ENCODE data around the gene PRRT1B.

The PRRT1B gene

DNA sequence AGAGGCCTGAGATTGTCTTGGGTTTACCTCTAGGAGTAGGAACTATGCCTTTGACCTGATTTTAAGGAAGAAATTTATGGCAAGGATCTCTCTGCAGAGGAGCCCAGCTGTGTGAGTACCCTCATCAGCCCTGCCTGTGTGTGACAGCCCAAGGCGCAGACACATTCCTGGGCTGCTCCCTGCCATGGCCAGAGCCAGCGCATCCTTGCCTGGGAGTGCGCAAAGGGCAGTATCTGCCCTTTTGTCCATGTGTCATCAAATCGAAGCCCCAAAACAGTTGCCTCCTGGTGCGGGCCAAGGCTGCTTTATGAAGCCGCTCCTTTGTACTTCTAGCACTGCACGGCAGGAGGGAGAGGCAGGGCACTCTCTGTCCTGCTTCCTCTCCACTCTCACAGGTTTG is 51.9 kb downstream of the PRRT1B start:
- no peak for DNase-seq

DNA sequence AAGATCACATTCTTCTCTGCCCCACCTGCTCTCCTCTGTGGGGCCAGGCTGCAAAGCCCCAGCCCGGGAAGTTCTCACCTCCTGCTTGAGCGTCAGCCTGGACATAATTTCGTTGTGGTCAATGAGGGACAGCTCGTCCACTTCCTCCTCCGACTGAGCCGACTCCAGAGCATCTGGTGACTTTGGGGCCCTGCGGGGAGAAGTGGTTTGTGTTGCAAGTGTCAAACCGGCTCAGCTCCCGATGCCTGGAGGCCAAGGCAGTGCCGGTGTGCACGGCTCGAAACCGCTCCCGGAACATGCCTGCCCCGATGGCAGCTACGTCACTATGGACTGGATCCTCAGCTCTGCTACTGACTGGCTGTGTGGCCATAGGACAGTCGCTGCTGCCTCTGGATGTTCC is 52.8 kb downstream of the PRRT1B start:
- no peak for DNase-seq

DNA sequence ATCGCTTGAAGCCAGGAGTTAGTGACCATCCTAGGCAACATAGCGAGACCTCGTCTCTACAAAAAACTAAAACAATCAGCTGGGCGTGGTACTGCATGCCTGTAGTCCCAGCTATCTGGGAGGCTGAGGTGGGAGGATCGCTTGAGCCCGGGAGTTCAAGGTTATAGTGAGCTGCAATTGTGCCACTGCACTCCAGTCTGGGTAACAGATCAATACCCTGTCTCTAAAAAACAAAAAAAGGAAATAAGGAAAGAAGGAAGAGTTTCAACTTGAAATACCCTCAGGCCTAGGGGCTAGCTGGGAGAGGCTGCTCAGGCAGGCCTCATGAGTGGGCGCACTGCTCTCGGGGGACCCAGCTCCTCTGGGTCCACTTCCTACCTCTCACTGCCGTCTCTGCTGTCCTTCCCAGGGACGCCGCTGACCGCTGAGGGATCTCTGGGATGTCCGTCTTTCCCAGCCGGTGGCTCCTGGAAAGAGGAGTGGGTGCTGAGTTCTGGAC is 56.4 kb downstream of the PRRT1B start:
- DNase-seq, result no peak

DNA sequence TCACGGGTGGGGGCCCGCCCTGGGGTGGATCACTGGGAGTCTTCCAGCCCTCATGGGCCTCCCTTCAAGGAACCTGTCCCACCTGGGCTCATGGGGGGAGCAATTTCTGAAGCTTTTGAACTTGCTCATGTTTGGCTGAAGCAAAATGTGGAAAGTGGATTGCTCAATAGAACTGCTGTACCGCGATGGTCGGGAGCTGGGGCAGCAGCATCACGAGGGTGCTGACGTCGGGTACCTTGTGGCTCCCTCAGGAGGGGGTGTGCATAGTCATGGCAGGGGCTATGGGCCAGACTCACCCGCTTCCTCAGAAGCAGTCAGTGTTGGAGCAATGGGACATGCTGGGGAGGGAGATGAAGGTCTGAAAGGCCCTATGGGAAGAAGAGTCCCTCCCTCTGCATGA is 57.9 kb downstream of the PRRT1B start:
- DNase-seq, result no peak

DNA sequence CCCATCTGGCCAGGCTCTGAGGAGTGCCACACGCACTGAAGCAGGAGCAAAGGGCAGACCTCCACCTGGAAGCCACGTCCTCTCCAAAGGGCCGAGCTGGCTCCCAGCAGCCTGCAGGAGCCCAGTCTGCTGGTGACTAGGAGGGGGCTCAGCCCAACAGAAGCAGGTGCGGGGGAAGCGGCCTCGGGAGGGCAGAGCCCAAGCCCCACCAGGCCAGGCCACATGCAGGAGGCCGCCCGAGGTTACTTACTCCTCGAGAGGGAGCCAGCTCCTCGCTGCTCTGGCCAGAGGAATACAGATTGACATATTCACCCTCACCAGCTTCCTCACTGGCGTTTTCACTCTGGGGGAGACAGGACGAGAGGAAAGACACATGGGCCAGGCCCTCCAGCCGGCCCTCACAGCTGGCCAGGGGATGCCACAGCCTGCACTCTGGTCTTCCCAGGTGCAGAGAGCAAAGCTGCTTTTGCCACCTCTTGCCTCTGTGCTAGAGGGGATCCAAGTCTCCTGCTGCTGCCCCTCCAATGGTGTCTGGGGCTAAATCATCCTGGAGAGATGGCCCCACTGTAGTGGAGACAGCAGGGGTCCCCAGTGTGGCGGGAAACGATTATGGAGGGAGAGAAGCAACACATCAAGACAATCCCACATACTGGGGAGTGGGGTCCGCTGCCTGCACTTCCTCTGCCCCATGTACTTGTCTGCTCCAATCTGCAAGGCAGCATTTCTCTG is 58.6 kb downstream of the PRRT1B start:
- no peak for DNase-seq

DNA sequence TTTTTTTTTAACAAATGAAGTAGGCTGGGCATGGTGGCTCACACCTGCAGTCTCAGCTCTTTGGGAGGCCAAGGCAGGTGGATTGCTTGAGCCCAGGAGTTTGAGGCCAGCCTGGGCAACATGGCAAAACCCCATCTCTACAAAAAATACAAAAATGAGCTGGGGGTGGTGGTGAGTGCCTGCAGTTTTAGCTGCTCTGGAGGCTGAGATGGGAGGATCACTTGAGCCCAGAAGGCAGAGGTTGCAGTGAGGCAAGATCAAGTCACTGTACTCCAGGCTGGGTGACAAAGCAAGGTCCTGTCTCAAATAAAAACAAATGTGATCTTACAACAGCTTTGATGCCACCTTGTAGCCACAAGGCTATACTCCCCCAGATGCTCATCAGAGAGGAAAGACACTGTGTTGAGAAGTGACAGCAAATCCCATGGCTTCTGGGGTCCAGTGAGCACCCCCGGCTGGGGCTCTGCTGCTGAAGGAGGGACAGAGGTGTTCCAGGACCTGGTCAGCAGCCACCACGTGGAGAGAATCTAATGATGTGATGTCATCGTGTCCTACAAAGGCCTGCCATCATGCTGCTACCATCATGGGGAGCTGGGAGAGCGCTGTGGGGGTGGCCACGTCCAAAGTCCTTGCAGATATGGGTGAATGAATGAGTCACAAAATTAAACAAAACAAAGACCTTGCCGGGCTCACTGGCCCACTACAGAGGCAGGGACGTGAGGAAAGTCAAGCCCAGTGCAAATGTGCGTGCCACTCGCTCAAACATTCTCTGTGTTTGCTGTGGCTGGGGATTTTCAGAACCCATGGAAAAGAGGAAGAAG is 60.7 kb downstream of the PRRT1B start:
- DNase-seq, result no peak

DNA sequence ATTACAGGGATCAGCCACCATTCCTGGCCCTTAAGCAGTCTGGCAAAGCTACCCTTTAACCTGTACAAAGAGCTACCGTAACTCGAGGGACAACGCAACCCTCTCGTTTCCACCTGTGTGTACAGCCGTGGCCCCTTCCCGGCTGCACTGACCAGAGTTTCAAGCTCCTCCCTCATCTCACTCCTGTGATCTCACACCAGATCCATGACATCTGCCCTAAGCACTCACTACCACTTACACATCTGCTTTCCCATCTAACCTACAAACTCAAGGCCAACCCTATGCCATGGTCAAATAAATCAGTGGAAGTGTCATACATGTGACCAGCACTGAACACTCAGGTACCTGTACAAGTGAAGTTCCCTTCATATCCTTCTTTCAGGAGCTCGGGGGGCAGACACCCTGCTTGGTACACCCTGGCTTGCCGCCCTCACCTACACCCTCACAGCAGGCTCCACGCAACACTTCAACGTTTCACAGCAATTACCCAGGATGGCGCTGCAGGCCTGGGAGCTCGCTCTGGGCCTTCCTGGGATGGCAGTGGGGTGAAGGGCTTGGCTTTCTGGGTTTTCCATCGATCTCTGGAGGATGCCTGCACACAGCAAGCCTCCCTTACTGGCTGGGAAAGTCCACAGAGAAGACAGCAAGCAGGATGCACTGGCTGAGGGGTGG is 61.7 kb downstream of the PRRT1B start:
- DNase-seq, result no peak

DNA sequence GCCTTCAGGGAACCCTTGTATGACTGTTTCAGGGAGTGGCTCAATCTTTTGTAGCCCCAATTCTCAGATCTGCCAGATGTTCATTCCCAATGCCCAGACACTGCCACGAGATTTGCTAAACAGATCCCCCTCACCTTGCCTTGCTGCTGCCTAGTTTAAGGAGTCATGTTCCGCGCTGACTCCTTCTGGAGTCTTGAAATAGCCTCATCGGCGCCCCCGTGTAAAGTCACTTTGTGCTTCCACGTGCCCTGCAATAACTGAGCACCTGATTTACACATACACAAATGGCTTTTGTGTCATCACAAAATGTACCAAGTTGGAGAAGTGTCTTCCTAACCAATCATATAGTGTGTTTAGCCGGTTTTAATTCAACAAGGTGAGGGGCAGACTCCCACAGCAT is 62.3 kb downstream of the PRRT1B start:
- DNase-seq, result no peak

DNA sequence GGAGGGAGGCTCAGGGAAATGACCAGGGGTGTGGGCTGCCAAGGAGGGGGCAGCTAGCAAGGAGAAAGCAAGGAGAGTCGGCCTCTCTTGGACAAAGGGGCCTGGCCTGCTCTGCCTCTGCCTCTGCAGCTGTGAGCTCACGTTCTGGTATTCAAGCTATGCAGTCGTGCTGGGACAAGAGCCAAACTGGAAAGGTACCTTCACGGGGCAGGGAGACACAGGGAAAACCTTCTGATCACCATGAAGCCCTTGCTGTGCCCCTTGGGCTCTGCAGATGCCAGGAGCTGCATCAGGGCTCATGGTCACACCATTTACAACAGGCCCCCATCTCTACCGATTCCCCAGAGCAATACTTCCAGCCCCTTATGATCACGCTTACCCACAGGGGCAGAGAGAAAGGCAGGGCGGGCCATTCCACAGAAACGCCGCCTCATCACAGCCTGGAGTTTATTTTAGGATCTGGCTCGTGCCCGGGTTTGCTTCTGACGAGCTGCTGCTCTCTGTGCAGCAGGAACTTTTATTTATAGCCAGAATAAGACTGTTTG is 63.2 kb downstream of the PRRT1B start:
- peak; percentile 92 for DNase-seq
